ENCODE results near the gene RAP1GDS1. TPM values are rescaled to one million over a fixed set of nuclear protein-coding genes. Genes with fewer than 3 reads are reported as not detected.
"Not testable (repeated sequence)": the region's sequence is repeated elsewhere in the genome, so short reads cannot be mapped to it uniquely, and the experiment has no call there.

The RAP1GDS1 gene
- polyA plus RNA-seq, 1 donor, result 21.9 TPM

GRCh38 chr4:98314791-98315565 lies 53.8 kb downstream of the RAP1GDS1 start:
- Histone ChIP-seq H3K27ac (ENCODE audit: low read length) (no peak overlapping the region), H3K4me3 (ENCODE audit: low read length) (no peak overlapping the region), H3K4me1 (ENCODE audit: control insufficient read depth, insufficient read depth, low read length) (no peaks in the 10 kb centered on the region), H3K27me3 (ENCODE audit: control insufficient read depth, insufficient read depth, low read length) (no peaks in the 10 kb centered on the region), H3K36me3 (ENCODE audit: control insufficient read depth, insufficient read depth, low read length) (no peaks in the 10 kb centered on the region), H3K9me3 (ENCODE audit: control insufficient read depth, low read depth, low read length) (peaks cover 3% of the 10 kb centered on the region)
- DNase-seq, result no peak
- 100% methylated on average over 3 of the region's 3 CpGs for WGBS (ENCODE audit: insufficient coverage, low lambda C conversion rate)

- 100% methylated on average over 2 of the region's 2 CpGs for WGBS (ENCODE audit: insufficient coverage, low lambda C conversion rate)
- H3K4me1 ChIP-seq (ENCODE audit: control insufficient read depth, insufficient read depth, low read length), result no peaks in the 10 kb centered on the region
- no peaks in the 10 kb centered on the region for H3K27me3 ChIP-seq (ENCODE audit: control insufficient read depth, insufficient read depth, low read length)
- DNase-seq, result no peak
- peaks cover 3% of the 10 kb centered on the region for H3K9me3 ChIP-seq (ENCODE audit: control insufficient read depth, low read depth, low read length)
- H3K36me3 ChIP-seq (ENCODE audit: control insufficient read depth, insufficient read depth, low read length), result no peaks in the 10 kb centered on the region
- no peak overlapping the region for H3K4me3 ChIP-seq (ENCODE audit: low read length)
- H3K27ac ChIP-seq (ENCODE audit: low read length), result no peak overlapping the region
Observed at GRCh38 chr4:98318521-98318920, 57.3 kb downstream of the RAP1GDS1 start.

- WGBS (ENCODE audit: insufficient coverage, low lambda C conversion rate), result 100% methylated on average over 1 of the region's 1 CpG
- Histone ChIP-seq H3K27me3 (ENCODE audit: control insufficient read depth, insufficient read depth, low read length) (no peaks in the 10 kb centered on the region), H3K4me3 (ENCODE audit: low read length) (no peak overlapping the region), H3K4me1 (ENCODE audit: control insufficient read depth, insufficient read depth, low read length) (no peaks in the 10 kb centered on the region), H3K9me3 (ENCODE audit: control insufficient read depth, low read depth, low read length) (peaks cover 3% of the 10 kb centered on the region), H3K27ac (ENCODE audit: low read length) (no peak overlapping the region), H3K36me3 (ENCODE audit: control insufficient read depth, insufficient read depth, low read length) (no peaks in the 10 kb centered on the region)
- no peak for DNase-seq
Observed at GRCh38 chr4:98319021-98319420, 57.8 kb downstream of the RAP1GDS1 start.

GRCh38 chr4:98326168-98326567 lies 65.0 kb downstream of the RAP1GDS1 start:
- Histone ChIP-seq H3K4me1 (ENCODE audit: control insufficient read depth, insufficient read depth, low read length) (no peaks in the 10 kb centered on the region), H3K36me3 (ENCODE audit: control insufficient read depth, insufficient read depth, low read length) (no peaks in the 10 kb centered on the region), H3K4me3 (ENCODE audit: low read length) (no peak overlapping the region), H3K27ac (ENCODE audit: low read length) (no peak overlapping the region), H3K9me3 (ENCODE audit: control insufficient read depth, low read depth, low read length) (peaks cover 11% of the 10 kb centered on the region), H3K27me3 (ENCODE audit: control insufficient read depth, insufficient read depth, low read length) (no peaks in the 10 kb centered on the region)
- WGBS (ENCODE audit: insufficient coverage, low lambda C conversion rate), result 86% methylated on average over 2 of the region's 2 CpGs
- no peak for DNase-seq

- Histone ChIP-seq H3K4me1 (ENCODE audit: control insufficient read depth, insufficient read depth, low read length) (no peaks in the 10 kb centered on the region), H3K4me3 (ENCODE audit: low read length) (no peak overlapping the region), H3K27ac (ENCODE audit: low read length) (no peak overlapping the region), H3K9me3 (ENCODE audit: control insufficient read depth, low read depth, low read length) (peaks cover 15% of the 10 kb centered on the region), H3K27me3 (ENCODE audit: control insufficient read depth, insufficient read depth, low read length) (no peaks in the 10 kb centered on the region), H3K36me3 (ENCODE audit: control insufficient read depth, insufficient read depth, low read length) (no peaks in the 10 kb centered on the region)
- DNase-seq, result no peak
- 86% methylated on average over 1 of the region's 1 CpG for WGBS (ENCODE audit: insufficient coverage, low lambda C conversion rate)
Observed at GRCh38 chr4:98327694-98328093, 66.5 kb downstream of the RAP1GDS1 start.

- not testable (repeated sequence) for H3K27me3 ChIP-seq (ENCODE audit: control insufficient read depth, insufficient read depth, low read length); H3K36me3 ChIP-seq (ENCODE audit: control insufficient read depth, insufficient read depth, low read length); H3K4me3 ChIP-seq (ENCODE audit: low read length); DNase-seq; H3K4me1 ChIP-seq (ENCODE audit: control insufficient read depth, insufficient read depth, low read length); H3K27ac ChIP-seq (ENCODE audit: low read length)
- peaks cover 20% of the 10 kb centered on the region for H3K9me3 ChIP-seq (ENCODE audit: control insufficient read depth, low read depth, low read length)
- WGBS (ENCODE audit: insufficient coverage, low lambda C conversion rate), result no CpG with 5 or more reads among the region's 31 CpGs
Observed at GRCh38 chr4:98329879-98330640, 68.9 kb downstream of the RAP1GDS1 start.

GRCh38 chr4:98332017-98332416 lies 70.8 kb downstream of the RAP1GDS1 start:
- no peaks in the 10 kb centered on the region for H3K27me3 ChIP-seq (ENCODE audit: control insufficient read depth, insufficient read depth, low read length)
- H3K27ac ChIP-seq (ENCODE audit: low read length), result no peak overlapping the region
- H3K4me3 ChIP-seq (ENCODE audit: low read length), result no peak overlapping the region
- H3K4me1 ChIP-seq (ENCODE audit: control insufficient read depth, insufficient read depth, low read length), result no peaks in the 10 kb centered on the region
- no peak for DNase-seq
- 86% methylated on average over 1 of the region's 1 CpG for WGBS (ENCODE audit: insufficient coverage, low lambda C conversion rate)
- no peaks in the 10 kb centered on the region for H3K36me3 ChIP-seq (ENCODE audit: control insufficient read depth, insufficient read depth, low read length)
- peaks cover 20% of the 10 kb centered on the region for H3K9me3 ChIP-seq (ENCODE audit: control insufficient read depth, low read depth, low read length)

GRCh38 chr4:98334461-98334860 lies 73.3 kb downstream of the RAP1GDS1 start:
- 92% methylated on average over 4 of the region's 5 CpGs for WGBS (ENCODE audit: insufficient coverage, low lambda C conversion rate)
- Histone ChIP-seq H3K4me1 (ENCODE audit: control insufficient read depth, insufficient read depth, low read length) (no peaks in the 10 kb centered on the region), H3K4me3 (ENCODE audit: low read length) (no peak overlapping the region), H3K9me3 (ENCODE audit: control insufficient read depth, low read depth, low read length) (peaks cover 20% of the 10 kb centered on the region), H3K36me3 (ENCODE audit: control insufficient read depth, insufficient read depth, low read length) (no peaks in the 10 kb centered on the region), H3K27ac (ENCODE audit: low read length) (no peak overlapping the region), H3K27me3 (ENCODE audit: control insufficient read depth, insufficient read depth, low read length) (no peaks in the 10 kb centered on the region)
- DNase-seq, result no peak

GRCh38 chr4:98338761-98339438 lies 77.7 kb downstream of the RAP1GDS1 start:
- Histone ChIP-seq H3K27ac (ENCODE audit: low read length) (no peak overlapping the region), H3K4me1 (ENCODE audit: control insufficient read depth, insufficient read depth, low read length) (no peaks in the 10 kb centered on the region), H3K9me3 (ENCODE audit: control insufficient read depth, low read depth, low read length) (peaks cover 5% of the 10 kb centered on the region), H3K27me3 (ENCODE audit: control insufficient read depth, insufficient read depth, low read length) (no peaks in the 10 kb centered on the region), H3K4me3 (ENCODE audit: low read length) (no peak overlapping the region), H3K36me3 (ENCODE audit: control insufficient read depth, insufficient read depth, low read length) (no peaks in the 10 kb centered on the region)
- 100% methylated on average over 1 of the region's 2 CpGs for WGBS (ENCODE audit: insufficient coverage, low lambda C conversion rate)
- DNase-seq, result no peak

- Histone ChIP-seq H3K27me3 (ENCODE audit: control insufficient read depth, insufficient read depth, low read length) (no peaks in the 10 kb centered on the region), H3K9me3 (ENCODE audit: control insufficient read depth, low read depth, low read length) (no peaks in the 10 kb centered on the region), H3K4me3 (ENCODE audit: low read length) (no peak overlapping the region), H3K4me1 (ENCODE audit: control insufficient read depth, insufficient read depth, low read length) (no peaks in the 10 kb centered on the region), H3K36me3 (ENCODE audit: control insufficient read depth, insufficient read depth, low read length) (no peaks in the 10 kb centered on the region), H3K27ac (ENCODE audit: low read length) (no peak overlapping the region)
- DNase-seq, result no peak
- WGBS (ENCODE audit: insufficient coverage, low lambda C conversion rate), result no CpG with 5 or more reads among the region's 2 CpGs
Observed at GRCh38 chr4:98341309-98341708, 80.1 kb downstream of the RAP1GDS1 start.

Data from large intestine (tissue), 3 donors.